ENCODE data around the gene TRPM4.
"Not testable (repeated sequence)": the region's sequence is repeated elsewhere in the genome, so short reads cannot be mapped to it uniquely, and the experiment has no call there.

TRPM4 gene

DNA sequence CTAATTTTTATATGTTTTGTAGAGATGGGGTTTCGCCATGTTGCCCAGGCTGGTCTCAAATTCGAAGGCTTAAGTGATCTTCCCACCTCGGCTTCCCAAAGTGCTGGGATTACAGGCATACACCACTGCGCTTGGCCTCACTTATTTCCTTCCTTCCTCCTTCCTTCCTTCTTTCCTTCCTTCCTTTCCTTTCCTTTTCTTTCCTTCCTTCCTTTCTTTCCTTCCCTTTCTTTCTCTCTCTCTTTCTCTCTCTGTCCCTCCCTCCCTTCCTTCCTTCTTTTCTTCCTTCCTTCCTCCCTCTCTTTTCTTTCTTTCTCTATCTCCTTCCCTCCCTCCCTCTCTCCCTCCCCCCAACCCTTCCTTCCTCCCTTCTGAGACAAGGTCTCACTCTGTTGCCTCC is 36.8 kb downstream of the TRPM4 start:
- no peak overlapping the region for H3K27ac ChIP-seq
- no peaks in the 10 kb centered on the region for H3K4me1 ChIP-seq (ENCODE audit: control insufficient read depth in 1 of 2, insufficient read depth in 1 of 2, low read depth in 1 of 2, low read length in 1 of 2)
- TF ChIP-seq, protein P1, sequence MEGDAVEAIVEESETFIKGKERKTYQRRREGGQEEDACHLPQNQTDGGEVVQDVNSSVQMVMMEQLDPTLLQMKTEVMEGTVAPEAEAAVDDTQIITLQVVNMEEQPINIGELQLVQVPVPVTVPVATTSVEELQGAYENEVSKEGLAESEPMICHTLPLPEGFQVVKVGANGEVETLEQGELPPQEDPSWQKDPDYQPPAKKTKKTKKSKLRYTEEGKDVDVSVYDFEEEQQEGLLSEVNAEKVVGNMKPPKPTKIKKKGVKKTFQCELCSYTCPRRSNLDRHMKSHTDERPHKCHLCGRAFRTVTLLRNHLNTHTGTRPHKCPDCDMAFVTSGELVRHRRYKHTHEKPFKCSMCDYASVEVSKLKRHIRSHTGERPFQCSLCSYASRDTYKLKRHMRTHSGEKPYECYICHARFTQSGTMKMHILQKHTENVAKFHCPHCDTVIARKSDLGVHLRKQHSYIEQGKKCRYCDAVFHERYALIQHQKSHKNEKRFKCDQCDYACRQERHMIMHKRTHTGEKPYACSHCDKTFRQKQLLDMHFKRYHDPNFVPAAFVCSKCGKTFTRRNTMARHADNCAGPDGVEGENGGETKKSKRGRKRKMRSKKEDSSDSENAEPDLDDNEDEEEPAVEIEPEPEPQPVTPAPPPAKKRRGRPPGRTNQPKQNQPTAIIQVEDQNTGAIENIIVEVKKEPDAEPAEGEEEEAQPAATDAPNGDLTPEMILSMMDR (IDR thresholded peaks at IDR 0.05): no peak
- no peaks in the 10 kb centered on the region for H3K36me3 ChIP-seq
- no peaks in the 10 kb centered on the region for H3K9me3 ChIP-seq
- no peaks in the 10 kb centered on the region for H3K27me3 ChIP-seq
- H3K4me3 ChIP-seq (ENCODE audit: low read depth in 1 of 2, low read length in 1 of 2): no peak overlapping the region

- TF ChIP-seq, protein P1 (IDR thresholded peaks at IDR 0.05): no peak
- H3K4me3 ChIP-seq (ENCODE audit: low read depth in 1 of 2, low read length in 1 of 2): no peak overlapping the region
- H3K36me3 ChIP-seq: no peaks in the 10 kb centered on the region
Measured at GRCh38 chr19:49196527-49197240, 39.1 kb downstream of the TRPM4 start.

DNA sequence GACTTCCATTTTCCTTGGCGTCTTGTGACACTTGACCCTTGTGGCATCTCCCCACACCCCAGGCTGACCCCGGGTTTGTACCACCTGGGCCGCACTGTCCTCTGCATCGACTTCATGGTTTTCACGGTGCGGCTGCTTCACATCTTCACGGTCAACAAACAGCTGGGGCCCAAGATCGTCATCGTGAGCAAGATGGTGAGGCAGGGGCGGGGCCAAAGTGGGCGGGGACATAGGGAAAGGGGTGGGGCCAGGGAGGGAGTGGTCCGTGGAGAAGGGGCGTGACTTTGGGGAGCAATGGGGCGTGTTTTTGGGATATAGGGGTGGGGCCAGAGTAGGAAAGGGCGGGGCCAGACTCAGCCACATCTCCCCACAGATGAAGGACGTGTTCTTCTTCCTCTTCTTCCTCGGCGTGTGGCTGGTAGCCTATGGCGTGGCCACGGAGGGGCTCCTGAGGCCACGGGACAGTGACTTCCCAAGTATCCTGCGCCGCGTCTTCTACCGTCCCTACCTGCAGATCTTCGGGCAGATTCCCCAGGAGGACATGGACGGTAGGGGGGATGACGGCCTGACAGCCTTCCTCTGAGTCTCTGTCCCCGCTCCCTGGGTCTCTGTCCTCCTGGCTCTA is 42.8 kb downstream of the TRPM4 start:
- no peak overlapping the region for H3K4me3 ChIP-seq (ENCODE audit: low read depth in 1 of 2, low read length in 1 of 2)
- H3K9me3 ChIP-seq: no peaks in the 10 kb centered on the region
- no peak overlapping the region for H3K27ac ChIP-seq
- H3K27me3 ChIP-seq: no peaks in the 10 kb centered on the region
- no peaks in the 10 kb centered on the region for H3K36me3 ChIP-seq
- TF ChIP-seq, protein P1 (IDR thresholded peaks at IDR 0.05): no peak
- H3K4me1 ChIP-seq (ENCODE audit: control insufficient read depth in 1 of 2, insufficient read depth in 1 of 2, low read depth in 1 of 2, low read length in 1 of 2): no peaks in the 10 kb centered on the region

More at GRCh38 chr19:49196527-49197240, 39.1 kb downstream of the TRPM4 start:
- Histone ChIP-seq H3K9me3 (no peaks in the 10 kb centered on the region), H3K27me3 (no peaks in the 10 kb centered on the region), H3K4me1 (ENCODE audit: control insufficient read depth in 1 of 2, insufficient read depth in 1 of 2, low read depth in 1 of 2, low read length in 1 of 2) (no peaks in the 10 kb centered on the region), H3K27ac (no peak overlapping the region)

- Histone ChIP-seq H3K27me3 (no peaks in the 10 kb centered on the region), H3K36me3 (no peaks in the 10 kb centered on the region), H3K4me3 (ENCODE audit: low read depth in 1 of 2, low read length in 1 of 2) (no peak overlapping the region), H3K9me3 (no peaks in the 10 kb centered on the region), H3K4me1 (ENCODE audit: control insufficient read depth in 1 of 2, insufficient read depth in 1 of 2, low read depth in 1 of 2, low read length in 1 of 2) (no peaks in the 10 kb centered on the region), H3K27ac (no peak overlapping the region)
- TF ChIP-seq, protein P1 (IDR thresholded peaks at IDR 0.05): no peak
Measured at GRCh38 chr19:49201042-49201441, 43.5 kb downstream of the TRPM4 start.

DNA sequence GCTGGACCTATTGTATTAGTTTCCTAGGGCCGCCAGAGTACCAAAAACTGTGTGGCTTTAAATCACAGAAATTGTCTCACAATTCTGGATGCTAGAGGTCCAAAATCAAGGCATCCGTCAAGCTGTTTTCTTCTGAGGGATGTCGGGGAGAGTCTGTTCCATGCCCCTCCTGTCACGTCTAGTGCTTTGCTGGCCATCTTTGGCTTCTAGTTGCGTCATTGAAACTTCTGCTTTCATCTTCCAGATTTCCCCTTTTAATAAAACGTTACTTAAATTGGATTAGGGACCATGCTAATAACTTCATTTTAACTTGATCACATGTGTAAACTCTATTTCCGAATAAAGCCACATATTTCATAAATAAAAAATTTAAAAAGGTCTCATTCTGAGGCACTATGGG is 47.5 kb downstream of the TRPM4 start:
- Histone ChIP-seq H3K4me1 (ENCODE audit: control insufficient read depth in 1 of 2, insufficient read depth in 1 of 2, low read depth in 1 of 2, low read length in 1 of 2) (no peaks in the 10 kb centered on the region), H3K4me3 (ENCODE audit: low read depth in 1 of 2, low read length in 1 of 2) (no peak overlapping the region), H3K36me3 (no peaks in the 10 kb centered on the region), H3K9me3 (no peaks in the 10 kb centered on the region), H3K27ac (no peak overlapping the region), H3K27me3 (peaks cover 1% of the 10 kb centered on the region)
- TF ChIP-seq, protein P1 (IDR thresholded peaks at IDR 0.05): no peak

DNA sequence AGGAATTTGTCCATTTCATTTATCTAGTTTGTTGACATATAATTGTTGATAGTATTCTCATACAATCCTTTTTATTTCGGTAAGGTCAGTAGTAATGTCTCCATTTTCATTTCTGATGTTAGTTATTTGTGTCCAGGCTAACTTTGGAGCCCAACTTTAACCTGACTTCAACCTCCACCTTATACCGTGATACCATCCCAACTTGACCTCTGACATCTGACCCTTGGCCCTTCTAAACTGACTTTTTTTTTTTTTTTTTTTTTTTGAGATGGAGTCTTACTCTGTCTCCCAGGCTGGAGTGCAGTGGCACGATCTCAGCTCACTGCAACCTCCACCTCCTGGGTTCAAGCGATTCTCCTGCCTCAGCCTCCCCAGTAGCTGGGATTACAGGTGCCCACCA is 51.9 kb downstream of the TRPM4 start:
- peaks cover 12% of the 10 kb centered on the region for H3K27me3 ChIP-seq
- not testable (repeated sequence) for H3K4me1 ChIP-seq (ENCODE audit: control insufficient read depth in 1 of 2, insufficient read depth in 1 of 2, low read depth in 1 of 2, low read length in 1 of 2); H3K27ac ChIP-seq; H3K4me3 ChIP-seq (ENCODE audit: low read depth in 1 of 2, low read length in 1 of 2); H3K36me3 ChIP-seq; H3K9me3 ChIP-seq
